ENCODE results near the gene SLC49A3. TPM values are rescaled to one million over a fixed set of nuclear protein-coding genes. Genes with fewer than 3 reads are reported as not detected.

SLC49A3 gene
- total RNA-seq, 1 experiment from 2014 or later: 6.9 TPM

DNA sequence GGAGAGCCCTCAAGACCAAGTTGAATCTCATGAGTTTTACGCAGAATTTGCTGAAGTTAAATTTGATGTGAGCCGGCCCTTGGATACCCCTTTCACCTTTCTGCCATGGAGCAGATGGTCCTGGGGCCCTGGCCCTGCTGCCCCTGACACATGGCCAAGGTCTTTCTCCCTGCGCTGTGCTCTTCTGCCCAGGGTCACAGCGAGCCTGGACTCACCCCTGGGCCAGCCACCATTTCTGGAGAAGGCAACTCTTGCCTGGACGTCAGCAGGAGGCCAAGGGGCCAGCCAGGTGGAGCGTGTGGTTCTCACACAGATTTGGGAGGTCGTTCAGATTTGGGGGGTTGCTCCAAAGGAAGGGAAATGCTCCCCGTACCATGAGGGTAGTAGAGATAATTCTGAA is 46.6 kb upstream of the SLC49A3 start:
- Histone ChIP-seq H4K8ac (replicated peaks; ENCODE audit: insufficient read length, low read depth, low read length) (no peak overlapping the region), H2BK5ac (ENCODE audit: insufficient read length, low read length) (no peak overlapping the region), H3K79me2 (ENCODE audit: insufficient read depth, low read length) (no peaks in the 10 kb centered on the region), H3K27ac (ENCODE audit: insufficient read length, low read depth, low read length) (no peak overlapping the region), H3K23ac (ENCODE audit: insufficient read length, low read depth, low read length) (no peak overlapping the region), H3K14ac (ENCODE audit: insufficient read depth, low read length) (no peak overlapping the region), H3K79me1 (ENCODE audit: insufficient read depth, low read depth, low read length, poor library complexity, severe bottlenecking) (no peaks in the 10 kb centered on the region), H2AK5ac (ENCODE audit: insufficient read length, low read length) (no peak overlapping the region), H4K20me1 (ENCODE audit: control insufficient read depth, insufficient read depth, insufficient read length) (peaks cover 2% of the 10 kb centered on the region), H3K4me1 (ENCODE audit: insufficient read depth, low read length) (no peaks in the 10 kb centered on the region), H2AFZ (ENCODE audit: low read length) (no peak overlapping the region), H3K23me2 (ENCODE audit: insufficient read length, low read depth, low read length, poor library complexity, severe bottlenecking) (peaks cover under 1% of the 10 kb centered on the region), H2BK12ac (ENCODE audit: insufficient read length, low read depth, low read length) (no peak overlapping the region), H3T11ph (ENCODE audit: low read length) (no peak overlapping the region), H4K91ac (ENCODE audit: insufficient read length, low read depth, low read length) (no peak overlapping the region), H3K9ac (ENCODE audit: extremely low read depth, insufficient read length, low read length) (no peak overlapping the region), H2BK15ac (ENCODE audit: low read depth, low read length) (no peak overlapping the region), H2BK120ac (ENCODE audit: low read depth, low read length, poor library complexity, severe bottlenecking) (no peak overlapping the region), H3K18ac (ENCODE audit: insufficient read length, low read depth, low read length) (no peak overlapping the region), H3K4me2 (ENCODE audit: insufficient read depth, insufficient read length, low read length) (no peak overlapping the region), H3K9me3 (ENCODE audit: control insufficient read depth, low read depth, low read length) (no peaks in the 10 kb centered on the region), H2BK20ac (ENCODE audit: low read depth, low read length, poor library complexity, severe bottlenecking) (no peak overlapping the region), H4K5ac (ENCODE audit: insufficient read length, low read depth, low read length) (no peak overlapping the region), H3K27me3 (ENCODE audit: insufficient read depth, low read length) (no peaks in the 10 kb centered on the region), H3K4ac (ENCODE audit: low read depth, low read length) (no peak overlapping the region), H3K56ac (ENCODE audit: insufficient read length, low read depth, low read length) (no peak overlapping the region)
- TF ChIP-seq CTCF (conservative IDR thresholded peaks at IDR 0.05): no peak
- H3K27ac Mint-ChIP-seq: no peak overlapping the region
- DNase-seq: no peak
- H3K27me3 Mint-ChIP-seq (ENCODE audit: low read depth): no peaks in the 10 kb centered on the region
- H3K36me3 Mint-ChIP-seq (ENCODE audit: insufficient read depth in 1 of 3, low read depth in 3 of 3): peaks cover 31 to 68% (median 63%) of the 10 kb centered on the region in 3 experiments
- no CpG with 5 or more reads among the region's 8 CpGs for WGBS (ENCODE audit: extremely low coverage, insufficient read length, low lambda C conversion rate)
- H3K4me1 Mint-ChIP-seq: no peaks in the 10 kb centered on the region
- no peak overlapping the region for H3K4me3 Mint-ChIP-seq
- H3K9me3 Mint-ChIP-seq: no peaks in the 10 kb centered on the region
